Activated CD4-positive, alpha-beta T cell treated with anti-CD3 and anti-CD28 coated beads, Interleukin-2, amount 50 U/mL, for 48 hours (primary cell): ENCODE results near the gene SRSF8.
"Not testable (repeated sequence)": the region's sequence is repeated elsewhere in the genome, so short reads cannot be mapped to it uniquely, and the experiment has no call there.

Source experiments
- DNase-seq, 2 experiments: peaks; one replicate each; pipeline ENCODE4 v3.0.0-alpha.2; 2020

Gene SRSF8, protein sequence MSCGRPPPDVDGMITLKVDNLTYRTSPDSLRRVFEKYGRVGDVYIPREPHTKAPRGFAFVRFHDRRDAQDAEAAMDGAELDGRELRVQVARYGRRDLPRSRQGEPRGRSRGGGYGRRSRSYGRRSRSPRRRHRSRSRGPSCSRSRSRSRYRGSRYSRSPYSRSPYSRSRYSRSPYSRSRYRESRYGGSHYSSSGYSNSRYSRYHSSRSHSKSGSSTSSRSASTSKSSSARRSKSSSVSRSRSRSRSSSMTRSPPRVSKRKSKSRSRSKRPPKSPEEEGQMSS

DNA sequence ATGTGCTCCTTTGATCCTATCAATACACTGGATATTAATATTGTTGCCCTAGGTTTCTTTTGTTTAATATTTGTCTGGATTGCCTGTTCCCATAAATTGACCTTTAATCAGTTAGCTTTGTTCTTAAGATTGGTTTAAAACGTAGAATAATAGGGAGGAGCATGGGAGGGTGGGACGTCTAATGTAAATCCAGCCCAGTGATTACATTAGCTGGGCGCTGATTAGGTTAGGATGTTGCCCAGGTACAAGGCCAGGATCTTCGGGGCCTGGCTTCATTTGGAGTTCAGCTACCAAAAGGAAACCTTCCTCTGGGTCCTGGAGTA is at the start of gene SRSF8:
TSS of gene SRSF8 (plus strand) at position 204 of the 323 bp plus-strand sequence. CDS start 308 bp downstream, outside the sequence.
- DNase-seq = no peak

DNA sequence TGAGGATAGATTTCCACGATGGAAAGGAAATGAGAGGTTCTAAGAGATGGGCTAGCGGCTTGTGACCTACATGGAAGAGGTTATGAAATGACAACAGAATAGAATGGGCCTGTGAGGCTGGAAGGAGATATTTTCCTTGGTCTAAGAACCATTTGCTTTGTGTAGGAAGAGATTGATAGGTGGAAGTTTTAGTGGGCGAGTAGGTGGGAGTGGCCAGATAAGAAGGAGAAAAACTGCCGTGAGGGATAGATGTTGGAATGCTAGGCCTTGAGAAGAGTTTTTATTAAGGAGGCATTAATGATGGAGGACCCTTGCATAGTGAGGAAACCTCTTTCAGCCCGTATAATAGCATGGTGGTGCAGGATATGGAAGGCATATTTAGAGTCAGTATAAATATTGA is 45.3 kb upstream of the SRSF8 start:
- not testable (repeated sequence) for DNase-seq

- DNase-seq = no peak
These were observed 41.8 kb upstream of the SRSF8 start, which contains the start of gene KDM4E for GRCh38 chr11:95024958-95025357. TSS of gene KDM4E (plus strand) at chr11:95025258. CDS start at chr11:95025558, 300 bp downstream.

- not testable (repeated sequence) for DNase-seq
These were observed 41.1 kb upstream of the SRSF8 start for GRCh38 chr11:95025594-95025993.

GRCh38 chr11:95028357-95028756 is 38.4 kb upstream of the SRSF8 start:
- no peak for DNase-seq

DNA sequence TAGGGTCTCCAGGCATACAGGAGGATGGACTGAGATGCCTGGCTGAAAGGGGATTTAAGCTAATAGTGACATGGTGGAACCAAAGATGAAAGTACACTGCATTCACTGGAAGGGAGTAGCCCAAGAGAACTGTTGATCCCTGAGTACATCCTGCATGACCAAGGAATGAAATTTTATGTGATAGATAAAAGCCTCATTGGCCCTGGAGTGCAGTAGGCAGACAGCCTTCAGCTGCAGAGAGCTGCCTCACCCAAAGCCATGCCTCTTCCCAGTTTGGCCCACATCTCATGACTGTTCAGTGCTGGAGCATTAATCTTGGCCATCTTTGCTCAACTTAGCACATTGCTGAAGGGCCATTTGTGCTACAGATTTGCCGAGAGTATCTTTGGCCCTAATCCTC is 33.7 kb upstream of the SRSF8 start:
- no peak for DNase-seq

DNA sequence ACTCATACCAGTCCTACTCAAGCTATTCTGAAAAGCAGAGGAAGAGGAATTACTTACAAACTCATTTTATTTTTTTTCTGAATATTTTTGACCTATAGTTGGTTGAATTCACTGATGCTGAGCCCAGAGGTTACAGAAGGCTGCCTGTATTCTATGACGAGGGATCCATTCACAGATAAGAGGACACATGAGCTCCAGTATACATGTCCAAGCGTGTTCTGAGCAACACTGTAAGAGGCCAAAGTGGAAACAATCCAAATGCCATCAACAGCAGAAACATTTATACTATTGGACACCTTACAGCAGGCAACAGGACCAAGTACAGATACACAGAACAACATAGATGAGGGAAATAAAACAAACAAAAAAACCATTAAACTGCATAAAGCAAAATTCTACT is 31.4 kb upstream of the SRSF8 start:
- no peak for DNase-seq

DNA sequence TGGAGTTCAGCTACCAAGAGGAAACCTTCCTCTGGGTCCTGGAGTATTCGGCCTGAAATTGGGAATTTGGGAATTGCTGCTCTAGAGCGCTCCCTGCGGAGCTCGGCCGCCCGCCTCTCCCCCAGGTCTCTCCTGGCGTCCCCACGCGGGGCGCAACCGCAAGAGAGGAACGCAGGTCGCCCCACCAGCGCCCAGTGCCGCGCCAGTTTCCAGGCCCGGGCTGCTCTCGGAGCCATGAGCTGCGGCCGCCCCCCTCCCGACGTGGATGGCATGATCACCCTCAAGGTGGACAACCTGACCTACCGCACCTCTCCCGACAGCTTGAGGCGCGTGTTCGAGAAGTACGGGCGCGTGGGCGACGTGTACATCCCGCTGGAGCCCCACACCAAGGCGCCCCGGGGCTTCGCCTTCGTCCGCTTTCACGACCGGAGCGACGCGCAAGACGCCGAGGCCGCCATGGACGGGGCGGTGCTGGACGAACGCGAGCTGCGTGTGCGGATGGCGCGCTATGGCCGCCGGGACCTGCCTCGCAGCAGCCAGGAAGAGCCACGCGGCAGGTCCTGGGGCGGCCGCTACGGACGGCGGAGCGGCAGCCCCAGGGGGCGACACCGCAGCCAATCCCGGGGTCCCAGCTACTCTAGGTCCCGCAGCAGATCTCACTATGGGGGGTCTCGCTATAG is 29.2 kb upstream of the SRSF8 start:
- peak in 1 of 2 experiments; percentile 10 for DNase-seq

DNA sequence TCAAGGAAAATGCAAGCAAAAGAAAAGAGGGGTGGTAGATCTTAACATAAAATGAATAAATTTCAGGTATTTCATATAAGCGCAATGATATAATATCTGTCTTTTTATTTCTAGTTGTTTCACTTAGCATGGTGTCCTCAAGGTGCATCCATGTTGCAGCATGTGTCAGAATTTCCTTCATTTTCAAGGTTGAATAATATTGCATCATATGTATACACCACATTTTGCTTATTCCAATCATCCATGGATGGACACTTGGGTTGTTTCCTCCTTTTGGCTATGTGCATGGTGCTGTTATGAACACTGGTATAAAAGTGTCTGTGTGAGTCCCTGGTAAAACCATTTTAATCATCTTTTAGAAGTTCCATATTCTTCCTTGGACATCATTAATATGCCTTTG is 24.5 kb upstream of the SRSF8 start:
- DNase-seq = no peak

GRCh38 chr11:95042906-95043305 is 23.8 kb upstream of the SRSF8 start:
- DNase-seq = no peak

DNA sequence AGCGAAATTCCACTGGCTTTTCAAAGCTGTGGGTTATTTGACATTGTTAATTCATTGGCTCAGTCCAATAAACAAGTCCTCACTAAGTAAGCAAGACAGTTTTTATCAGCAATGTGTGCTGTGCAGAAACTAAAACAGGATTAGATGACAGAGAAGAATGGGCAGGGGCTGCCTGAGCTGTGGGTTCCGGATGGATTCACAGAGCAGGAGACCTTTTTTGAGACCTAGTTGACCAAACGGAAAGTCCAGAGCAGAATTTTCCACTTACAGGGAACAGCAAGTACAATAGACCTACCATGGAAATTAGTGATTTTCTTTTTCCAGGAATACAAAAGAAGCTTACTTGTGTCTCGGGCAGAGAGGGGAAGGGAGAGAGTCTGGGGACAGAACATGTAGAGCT is 22.7 kb upstream of the SRSF8 start:
- no peak for DNase-seq

GRCh38 chr11:95045812-95046211 is 20.9 kb upstream of the SRSF8 start:
- DNase-seq = no peak

- DNase-seq = not testable (repeated sequence)
These were observed 17.6 kb upstream of the SRSF8 start, which contains the start of gene KDM4F for GRCh38 chr11:95049122-95049521. TSS of gene KDM4F (plus strand) at chr11:95049422.

- DNase-seq = no peak
These were observed 16.0 kb upstream of the SRSF8 start for GRCh38 chr11:95050595-95051202.

DNA sequence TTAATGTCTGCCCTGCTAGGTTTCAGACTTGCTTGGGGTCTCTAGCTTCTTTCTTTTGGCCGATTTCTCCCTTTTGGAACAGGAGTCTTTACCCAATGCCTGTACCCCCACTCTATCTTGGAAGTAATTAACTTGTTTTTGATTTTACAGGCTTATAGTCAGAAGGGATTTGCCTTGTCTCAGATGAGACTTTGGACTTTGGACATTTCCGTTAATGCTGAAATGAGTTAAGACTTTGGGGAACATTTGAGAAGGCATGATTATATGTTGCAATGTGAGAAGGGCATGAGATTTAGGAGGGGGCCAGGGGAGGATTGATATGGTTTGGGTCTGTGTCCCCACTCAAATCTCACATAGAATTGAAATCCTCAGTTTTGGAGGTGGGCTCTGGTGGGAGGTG is 12.4 kb upstream of the SRSF8 start:
- DNase-seq = no peak

DNA sequence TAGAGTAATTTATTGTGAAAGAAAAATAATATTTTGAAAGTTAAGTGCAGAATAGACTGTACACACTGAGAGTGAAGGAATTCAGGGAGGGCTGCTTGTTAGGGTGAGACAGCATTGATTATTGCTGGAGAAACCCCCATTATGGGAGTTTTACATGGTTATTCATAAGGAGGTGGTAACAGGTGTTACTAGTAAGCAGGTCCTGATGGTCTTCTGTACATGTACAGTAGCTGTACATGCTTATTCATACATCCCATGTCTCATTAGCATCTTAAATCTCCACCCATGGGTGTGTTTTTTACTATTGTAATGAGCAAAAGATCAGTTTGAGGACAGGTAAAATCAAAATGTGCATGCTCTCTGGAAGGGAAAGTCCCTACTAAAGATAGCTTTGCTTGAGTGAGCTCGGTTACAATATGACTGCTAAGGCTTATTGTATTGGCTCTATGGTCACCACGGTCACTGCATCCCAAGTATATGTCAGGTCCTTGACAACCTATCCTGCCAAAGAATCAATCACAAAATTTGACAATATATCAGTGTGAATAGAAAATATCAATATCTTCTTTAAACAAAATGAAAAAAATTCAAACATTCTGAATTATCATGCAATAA is 11.3 kb upstream of the SRSF8 start:
- DNase-seq = no peak

DNA sequence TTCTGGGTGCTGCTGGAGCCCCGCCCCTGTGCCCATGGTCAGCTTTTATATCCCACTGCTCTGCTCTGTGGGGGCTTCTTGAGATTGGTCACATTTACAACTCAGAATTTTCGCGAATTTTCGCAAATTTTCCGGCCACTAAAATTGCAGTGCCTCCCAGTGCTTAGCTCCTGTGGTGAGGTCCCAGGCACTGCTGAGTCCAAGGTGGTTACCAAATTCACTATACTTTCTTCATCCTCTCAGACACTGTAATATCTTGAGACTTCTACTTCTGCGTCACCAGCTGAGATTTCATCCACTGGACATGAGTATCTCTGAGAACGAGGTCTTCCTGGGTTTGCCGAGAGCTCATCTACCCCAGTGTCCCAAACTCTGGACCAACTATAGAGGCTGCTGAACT is 8.8 kb upstream of the SRSF8 start:
- no peak for DNase-seq

DNA sequence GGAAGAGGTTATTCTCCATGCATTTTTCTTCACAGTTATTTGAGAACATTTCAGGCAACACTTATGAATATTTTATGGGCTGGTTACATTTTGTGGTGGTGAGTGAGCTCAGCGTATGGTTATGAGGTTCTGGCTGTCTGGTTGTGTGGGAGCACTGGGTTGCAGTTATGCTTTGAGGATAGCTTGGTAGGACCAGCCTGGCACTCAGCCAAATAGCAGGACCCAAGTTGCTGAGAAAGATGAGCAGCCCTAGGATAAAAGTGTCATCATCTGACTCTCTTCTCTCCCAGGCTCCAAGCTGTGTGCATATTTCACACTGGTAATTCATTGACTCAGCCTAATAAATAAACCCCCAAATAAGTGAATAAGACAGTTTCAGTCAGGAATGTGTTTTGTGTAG is 8.1 kb upstream of the SRSF8 start:
- no peak for DNase-seq

DNA sequence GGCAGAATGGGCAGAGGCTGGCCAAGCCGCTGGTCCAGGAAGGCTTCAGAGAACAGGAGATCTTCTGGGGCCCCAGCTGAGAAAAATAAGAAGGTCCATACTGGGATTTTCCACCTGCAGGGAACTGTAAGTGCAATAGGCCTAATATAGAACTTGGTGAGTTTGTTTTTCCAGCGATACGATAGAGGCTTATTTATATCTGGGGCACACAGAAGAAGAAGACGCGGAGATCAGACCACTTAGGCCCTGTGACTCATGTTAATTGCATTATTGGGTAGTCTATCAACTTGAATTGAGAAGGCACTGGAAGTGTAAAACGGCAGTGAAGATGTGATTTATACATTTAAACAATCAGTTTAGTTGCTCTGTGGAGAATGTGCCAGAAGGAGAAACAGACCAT is 7.7 kb upstream of the SRSF8 start:
- no peak for DNase-seq

GRCh38 chr11:95065336-95065735 is 1.4 kb upstream of the SRSF8 start:
- DNase-seq = no peak

DNA sequence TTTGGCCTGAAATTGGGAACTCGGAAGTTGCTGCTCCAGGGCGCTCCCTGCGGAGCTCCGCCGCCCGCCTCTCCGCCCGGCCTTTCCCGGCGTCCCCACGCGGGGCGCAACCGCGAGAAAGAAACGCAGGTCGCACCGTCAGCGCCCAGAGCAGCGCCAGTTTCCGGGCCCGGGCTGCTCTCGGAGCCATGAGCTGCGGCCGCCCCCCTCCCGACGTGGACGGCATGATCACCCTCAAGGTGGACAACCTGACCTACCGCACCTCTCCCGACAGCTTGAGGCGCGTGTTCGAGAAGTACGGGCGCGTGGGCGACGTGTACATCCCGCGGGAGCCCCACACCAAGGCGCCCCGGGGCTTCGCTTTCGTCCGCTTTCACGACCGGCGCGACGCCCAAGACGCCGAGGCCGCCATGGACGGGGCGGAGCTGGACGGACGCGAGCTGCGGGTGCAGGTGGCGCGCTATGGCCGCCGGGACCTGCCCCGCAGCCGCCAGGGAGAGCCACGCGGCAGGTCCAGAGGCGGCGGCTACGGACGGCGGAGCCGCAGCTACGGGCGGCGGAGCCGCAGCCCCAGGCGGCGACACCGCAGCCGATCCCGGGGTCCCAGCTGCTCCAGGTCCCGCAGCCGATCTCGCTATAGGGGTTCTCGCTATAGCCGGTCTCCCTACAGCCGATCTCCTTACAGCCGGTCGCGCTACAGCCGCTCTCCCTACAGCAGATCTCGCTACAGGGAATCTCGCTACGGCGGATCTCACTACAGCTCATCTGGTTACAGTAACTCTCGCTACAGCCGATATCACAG is 521 bp downstream of the SRSF8 start:
- peak; percentile 77 to 83 for DNase-seq

DNA sequence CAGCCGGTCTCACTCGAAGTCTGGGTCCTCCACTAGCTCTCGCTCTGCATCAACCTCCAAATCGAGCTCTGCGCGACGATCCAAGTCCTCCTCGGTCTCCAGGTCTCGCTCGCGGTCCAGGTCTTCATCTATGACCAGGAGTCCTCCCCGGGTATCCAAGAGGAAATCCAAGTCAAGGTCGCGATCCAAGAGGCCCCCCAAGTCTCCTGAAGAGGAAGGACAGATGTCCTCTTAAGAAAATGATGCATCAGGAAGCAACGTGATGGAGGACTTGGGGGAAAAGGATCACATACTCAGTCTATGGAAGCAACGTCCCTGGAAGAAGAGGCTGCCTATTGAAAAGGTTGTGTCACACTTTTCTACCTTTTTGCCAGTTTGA is 1.1 kb downstream of the SRSF8 start:
- DNase-seq = no peak

GRCh38 chr11:95068549-95068948 is 1.8 kb downstream of the SRSF8 start:
- peak; percentile 60 to 69 for DNase-seq
